Endothelial cell of umbilical vein (primary cell): ENCODE measurements around the gene ZBTB7B. TPM values are rescaled to one million over a fixed set of nuclear protein-coding genes. Genes with fewer than 3 reads are reported as not detected.

Experiments used
- BruUV-seq: library from RNA; stranded (reverse); fragments of 400-500 nt; replicated peaks from 2 replicates; lab custom pipeline; 2021; lab: Mats Ljungman, UMichigan
- CTCF ChIA-PET: fragments of 300-600, 350-600 bp; sonication (Branson Sonifier 250); formaldehyde crosslinking; loops from one replicate; lab custom pipeline; 2021; ENCODE audit warnings: antibody characterized with exemption, inconsistent platforms; lab: Charles Lee
- POLR2A ChIA-PET: fragments of 300-600, 350-600 bp; sonication (Branson Sonifier 250); formaldehyde crosslinking; loops from one replicate; lab custom pipeline; 2021; ENCODE audit warnings: antibody characterized with exemption, inconsistent platforms; lab: Charles Lee
- DNase-seq: peaks from one replicate; pipeline ENCODE4 v3.0.0-alpha.2; 2011; ENCODE audit warnings: low read depth, low spot score
- FAIRE-seq: peaks from 2 replicates; lab custom pipeline; 2011; peaks lifted over from hg19 to GRCh38; lab: Jason Lieb, UNC
- H2AFZ ChIP-seq: 2 replicates; pipeline ENCODE4 v1.6.0; 2012; ENCODE audit warnings: low read depth, low read length, control low read depth, inconsistent platforms
- H3K27ac ChIP-seq: 2 replicates; pipeline ENCODE4 v1.5.1; 2011; ENCODE audit warnings: low read depth, mild to moderate bottlenecking, control low read depth, low read length, moderate library complexity; ENCODE audit not compliant: insufficient read depth
- H3K27me3 ChIP-seq, 2 experiments: 2 replicates each; pipeline versions ENCODE4 v1.6.0 to v1.6.1; 2011; ENCODE audit warnings: low read length in 2 of 2, mixed read lengths in 1 of 2; ENCODE audit not compliant: control insufficient read depth in 2 of 2, insufficient read depth in 2 of 2
- H3K36me3 ChIP-seq, 2 experiments: 2 replicates in 1 of 2; 3 replicates in 1 of 2; pipeline ENCODE4 v1.5.1; 2011; ENCODE audit warnings: low read length in 2 of 2, mild to moderate bottlenecking in 1 of 2, moderate library complexity in 1 of 2; ENCODE audit not compliant: control insufficient read depth in 2 of 2, insufficient read depth in 2 of 2; ENCODE audit errors: extremely low read depth in 1 of 2
- H3K4me1 ChIP-seq: 3 replicates; pipeline ENCODE4 v1.5.1; 2011; ENCODE audit warnings: mild to moderate bottlenecking, low read length; ENCODE audit not compliant: control insufficient read depth, insufficient read depth; ENCODE audit errors: extremely low read depth
- H3K4me2 ChIP-seq: 2 replicates; pipeline ENCODE4 v1.6.1; 2011; ENCODE audit warnings: low read length, control low read depth, mixed read lengths; ENCODE audit not compliant: insufficient read depth
- H3K4me3 ChIP-seq, 3 experiments: fragments of 200-600 bp in 1 of 3; sonication (generic), shearing (Covaris generic) in 1 of 3; replicated peaks in 1 of 3; 2 replicates each; pipeline ENCODE4 v1.5.1; 2011 to 2016; ENCODE audit warnings: control low read depth in 3 of 3, low read length in 3 of 3, mild to moderate bottlenecking in 2 of 3, inconsistent platforms in 1 of 3, low read depth in 1 of 3, moderate library complexity in 1 of 3; ENCODE audit not compliant: insufficient read depth in 1 of 3
- H3K79me2 ChIP-seq: 2 replicates; pipeline ENCODE4 v1.6.0; 2012; ENCODE audit warnings: low read length, inconsistent platforms; ENCODE audit not compliant: control insufficient read depth, insufficient read depth
- H3K9ac ChIP-seq: replicated peaks from 2 replicates; pipeline ENCODE3; 2011; ENCODE audit warnings: low read length, control low read depth; ENCODE audit not compliant: insufficient read depth; ENCODE audit errors: extremely low read depth
- H3K9me1 ChIP-seq: replicated peaks from 3 replicates; pipeline ENCODE4 v1.6.0; 2011; ENCODE audit warnings: mild to moderate bottlenecking, low read length; ENCODE audit not compliant: control insufficient read depth, insufficient read depth; ENCODE audit errors: extremely low read depth
- H3K9me3 ChIP-seq: replicated peaks from 2 replicates; pipeline ENCODE4 v1.5.1; 2012; ENCODE audit warnings: low read length, inconsistent platforms; ENCODE audit not compliant: control insufficient read depth, insufficient read depth
- H4K20me1 ChIP-seq: replicated peaks from 2 replicates; pipeline ENCODE3; 2011; ENCODE audit warnings: mild to moderate bottlenecking, low read length; ENCODE audit not compliant: control insufficient read depth, insufficient read depth; ENCODE audit errors: extremely low read depth
- EZH2 ChIP-seq: IDR thresholded peaks from 2 replicates; pipeline ENCODE4 v1.6.1; 2012; ENCODE audit warnings: borderline replicate concordance, low read depth, mild to moderate bottlenecking, moderate library complexity, low read length, inconsistent platforms; ENCODE audit not compliant: severe bottlenecking
- FOS ChIP-seq: IDR thresholded peaks from 2 replicates; pipeline ENCODE4 v1.6.1; 2011; ENCODE audit warnings: mild to moderate bottlenecking, low read length, moderate library complexity, borderline replicate concordance; ENCODE audit not compliant: insufficient read depth
- GATA2 ChIP-seq: IDR thresholded peaks from 2 replicates; pipeline ENCODE4 v1.7.0; 2011; ENCODE audit warnings: low read depth, mild to moderate bottlenecking, moderate library complexity, mixed read lengths, low read length; ENCODE audit not compliant: insufficient read length, insufficient read depth
- JUN ChIP-seq: IDR thresholded peaks from 2 replicates; pipeline ENCODE4 v1.6.1; 2011; ENCODE audit warnings: borderline replicate concordance, low read depth; ENCODE audit not compliant: insufficient read length, insufficient read depth
- MAX ChIP-seq: IDR thresholded peaks from 2 replicates; pipeline ENCODE4 v1.6.1; 2011; ENCODE audit not compliant: insufficient read depth, insufficient read length
- MYC ChIP-seq: IDR thresholded peaks from one replicate; pipeline ENCODE4 v1.6.1; 2011; ENCODE audit warnings: mild to moderate bottlenecking, low read depth, low read length
- POLR2A ChIP-seq: IDR thresholded peaks from 2 replicates; pipeline ENCODE4 v1.6.1; 2012; ENCODE audit warnings: low read depth, mild to moderate bottlenecking, control low read depth, low read length
- POLR2AphosphoS5 ChIP-seq: IDR thresholded peaks from 2 replicates; pipeline ENCODE4 v1.6.1; 2012; ENCODE audit warnings: low read depth, mild to moderate bottlenecking, control low read depth, low read length, moderate library complexity; ENCODE audit not compliant: insufficient read depth
- dilution Hi-C: fragments of 300-500 bp; cut with MboI; formaldehyde crosslinking; loops from one replicate; pipeline ENCODE4 v1.15.0; 2019; ENCODE audit warnings: low sequenced_read_pairs; ENCODE audit not compliant: extremely low pct_ligation_motif_present
- intact Hi-C: fragments of 100-400 bp; cut with micrococcal nuclease; formaldehyde crosslinking; loops from one replicate; pipeline ENCODE4 v1.10.0; 2022
- polyA plus RNA-seq, 4 experiments: library from polyadenylated mRNA; depleted of rRNA in 3 of 4; stranded (reverse) in 3 of 4; unstranded in 1 of 4; fragments of >200 nt; gene quantifications; 2 replicates each; pipeline versions ENCODE4 v1.2.1 to v1.2.3, GENCODE V29; 2011 to 2012; ENCODE audit warnings: missing spikeins in 1 of 4
- total RNA-seq: library from RNA; stranded (reverse); gene quantifications from 2 replicates; pipeline ENCODE4 v1.2.3, GENCODE V29; 2021
- TF ChIP-seq, protein P1 (sequence below), 2 donors: IDR thresholded peaks; 1 replicate in 1 of 2; 2 replicates in 1 of 2; pipeline ENCODE4 v1.5.1; 2011; ENCODE audit warnings: low read length in 2 of 2, mild to moderate bottlenecking in 2 of 2, moderate library complexity in 2 of 2, control low read depth in 1 of 2, inconsistent platforms in 1 of 2, low read depth in 1 of 2; ENCODE audit not compliant: insufficient read depth in 1 of 2; ENCODE audit errors: extremely low read depth in 1 of 2

The ZBTB7B gene
- total and polyA plus RNA-seq, 2 donors (not counting 3 experiments of a cell fraction or from before 2014, with no cell fraction given), result 20.0 to 26.2 TPM

- dilution Hi-C loops, result no loop called here
- DNase-seq (no peak), FAIRE-seq (no peak)
- H3K4me1 ChIP-seq, result peaks cover 10% of the 10 kb centered on the region
- no peak overlapping the region for H2AFZ ChIP-seq
- H4K20me1 ChIP-seq, result no peaks in the 10 kb centered on the region
- POLR2A ChIA-PET, result interaction anchor here (1.1 kb wide), 1 partner anchor 62 kb away, joined by 3 read pairs; no protein-coding TSS in a partner anchor
- intact Hi-C loops, result loop anchor here (1.0 kb wide), 4 partner anchors 8 to 154 kb away; no protein-coding TSS in a partner anchor
- H3K79me2 ChIP-seq, result peaks cover 5% of the 10 kb centered on the region
- no peak overlapping the region for H3K4me3 ChIP-seq
- H3K9ac ChIP-seq, result no peak overlapping the region
- CTCF ChIA-PET, result interaction anchor here (0.6 to 3.7 kb wide), 15 partner anchors 9 to 301 kb away, joined by 3 to 67 read pairs (median 6); partner anchors contain the start of genes ADAM15, CKS1B, FLAD1 and KRTCAP2
- H3K9me3 ChIP-seq, result no peaks in the 10 kb centered on the region
- H3K36me3 ChIP-seq, result peaks cover 12 to 42% of the 10 kb centered on the region in 2 experiments
- no TSS peak for BruUV-seq
- no peak overlapping the region for H3K27ac ChIP-seq
- no peaks in the 10 kb centered on the region for H3K9me1 ChIP-seq
- no peaks in the 10 kb centered on the region for H3K27me3 ChIP-seq
- H3K4me2 ChIP-seq, result no peak overlapping the region
- TF ChIP-seq FOS (no peak), EZH2 (no peak), GATA2 (no peak), POLR2A (no peak), POLR2AphosphoS5 (no peak), JUN (no peak), MAX (no peak), MYC (no peak)
- TF ChIP-seq, protein P1, sequence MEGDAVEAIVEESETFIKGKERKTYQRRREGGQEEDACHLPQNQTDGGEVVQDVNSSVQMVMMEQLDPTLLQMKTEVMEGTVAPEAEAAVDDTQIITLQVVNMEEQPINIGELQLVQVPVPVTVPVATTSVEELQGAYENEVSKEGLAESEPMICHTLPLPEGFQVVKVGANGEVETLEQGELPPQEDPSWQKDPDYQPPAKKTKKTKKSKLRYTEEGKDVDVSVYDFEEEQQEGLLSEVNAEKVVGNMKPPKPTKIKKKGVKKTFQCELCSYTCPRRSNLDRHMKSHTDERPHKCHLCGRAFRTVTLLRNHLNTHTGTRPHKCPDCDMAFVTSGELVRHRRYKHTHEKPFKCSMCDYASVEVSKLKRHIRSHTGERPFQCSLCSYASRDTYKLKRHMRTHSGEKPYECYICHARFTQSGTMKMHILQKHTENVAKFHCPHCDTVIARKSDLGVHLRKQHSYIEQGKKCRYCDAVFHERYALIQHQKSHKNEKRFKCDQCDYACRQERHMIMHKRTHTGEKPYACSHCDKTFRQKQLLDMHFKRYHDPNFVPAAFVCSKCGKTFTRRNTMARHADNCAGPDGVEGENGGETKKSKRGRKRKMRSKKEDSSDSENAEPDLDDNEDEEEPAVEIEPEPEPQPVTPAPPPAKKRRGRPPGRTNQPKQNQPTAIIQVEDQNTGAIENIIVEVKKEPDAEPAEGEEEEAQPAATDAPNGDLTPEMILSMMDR (IDR thresholded peaks at IDR 0.05; ENCODE audit: extremely low read depth in 1 of 2, insufficient read depth in 1 of 2, low read depth in 1 of 2, low read length in 2 of 2), result no peak
Measured at GRCh38 chr1:155060736-155061135, 58.1 kb downstream of the ZBTB7B start.
